SU-DHL-6 (cell line): ENCODE results near the gene MBNL1.

ENCODE experiments used
- EZH2phosphoT487 ChIP-seq: fragments of 200-600 bp; sonication (generic), shearing (Covaris generic); conservative IDR thresholded peaks from 2 replicates; pipeline ENCODE4 v1.6.1; 2018; ENCODE audit warnings: mild to moderate bottlenecking, antibody characterized with exemption, low read length, moderate library complexity, mixed read lengths
- TF ChIP-seq, protein P1 (sequence below): fragments of 200-600 bp; sonication (generic); IDR thresholded peaks from one replicate; pipeline ENCODE4 v1.5.1; 2017; ENCODE audit warnings: antibody characterized with exemption, mild to moderate bottlenecking, low read length, moderate library complexity; ENCODE audit not compliant: insufficient read depth, poor library complexity, severe bottlenecking

DNA sequence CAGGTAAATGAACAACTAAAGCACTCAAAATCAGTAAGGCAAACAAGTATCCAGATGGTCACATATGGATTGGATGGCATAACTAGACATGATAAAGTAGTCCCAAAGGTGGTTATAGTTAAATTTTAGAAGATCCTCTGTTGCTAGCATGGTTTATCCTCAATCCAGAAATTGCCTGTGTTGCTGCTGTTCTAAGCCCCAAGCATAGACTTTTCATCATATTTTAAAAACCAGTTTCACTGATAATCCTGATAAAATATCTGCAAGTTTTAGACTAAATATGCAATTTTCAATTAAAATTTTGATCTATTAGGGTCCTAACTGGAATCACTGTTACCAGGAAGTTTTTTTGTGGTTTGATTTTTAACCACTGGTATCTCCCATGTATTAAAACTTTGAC, 35.4 kb downstream of the MBNL1 start:
- TF ChIP-seq, protein P1, sequence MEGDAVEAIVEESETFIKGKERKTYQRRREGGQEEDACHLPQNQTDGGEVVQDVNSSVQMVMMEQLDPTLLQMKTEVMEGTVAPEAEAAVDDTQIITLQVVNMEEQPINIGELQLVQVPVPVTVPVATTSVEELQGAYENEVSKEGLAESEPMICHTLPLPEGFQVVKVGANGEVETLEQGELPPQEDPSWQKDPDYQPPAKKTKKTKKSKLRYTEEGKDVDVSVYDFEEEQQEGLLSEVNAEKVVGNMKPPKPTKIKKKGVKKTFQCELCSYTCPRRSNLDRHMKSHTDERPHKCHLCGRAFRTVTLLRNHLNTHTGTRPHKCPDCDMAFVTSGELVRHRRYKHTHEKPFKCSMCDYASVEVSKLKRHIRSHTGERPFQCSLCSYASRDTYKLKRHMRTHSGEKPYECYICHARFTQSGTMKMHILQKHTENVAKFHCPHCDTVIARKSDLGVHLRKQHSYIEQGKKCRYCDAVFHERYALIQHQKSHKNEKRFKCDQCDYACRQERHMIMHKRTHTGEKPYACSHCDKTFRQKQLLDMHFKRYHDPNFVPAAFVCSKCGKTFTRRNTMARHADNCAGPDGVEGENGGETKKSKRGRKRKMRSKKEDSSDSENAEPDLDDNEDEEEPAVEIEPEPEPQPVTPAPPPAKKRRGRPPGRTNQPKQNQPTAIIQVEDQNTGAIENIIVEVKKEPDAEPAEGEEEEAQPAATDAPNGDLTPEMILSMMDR: no peak
- no peak for TF ChIP-seq EZH2phosphoT487
